NT2/D1 (cell line): ENCODE results near the gene RSBN1L.

Experiments
- SUZ12 ChIP-seq: IDR thresholded peaks from 2 replicates; pipeline ENCODE4 v1.6.1; 2011; ENCODE audit not compliant: insufficient read length, insufficient read depth; ENCODE audit errors: extremely low read depth
- ZNF274 ChIP-seq: IDR thresholded peaks from 2 replicates; pipeline ENCODE4 v1.6.1; 2011; ENCODE audit warnings: mild to moderate bottlenecking, low read depth, low read length

DNA sequence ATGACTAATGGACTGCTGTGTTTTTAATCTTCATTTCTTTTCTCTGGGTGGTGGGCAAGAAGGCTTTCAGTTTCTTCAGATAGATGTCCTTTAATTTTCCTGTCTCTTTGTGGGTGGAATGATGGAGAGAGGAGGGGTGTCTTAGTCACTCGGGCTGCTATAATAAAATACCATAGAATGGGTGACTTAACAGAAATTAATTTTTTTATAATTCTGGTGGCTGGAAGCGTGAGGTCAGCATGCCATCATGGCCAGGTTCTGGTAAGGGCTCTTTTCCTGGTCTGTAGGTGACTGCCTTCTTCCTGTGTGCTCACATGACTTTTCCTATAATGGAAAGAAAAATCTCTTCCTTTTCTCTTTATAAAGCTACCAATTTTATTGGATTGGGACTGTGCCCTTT, 6.3 kb downstream of the RSBN1L start:
- TF ChIP-seq ZNF274 = no peak
- TF ChIP-seq SUZ12 = no peak
